CMK (cell line): Measurements from ENCODE around the gene GNAQ.
"Not testable (repeated sequence)": the region's sequence is repeated elsewhere in the genome, so short reads cannot be mapped to it uniquely, and the experiment has no call there.

Source experiments
- DNase-seq: peaks from one replicate; pipeline ENCODE4 v3.0.0-alpha.2; 2010; ENCODE audit warnings: low read depth

Gene GNAQ

GRCh38 chr9:77877976-77878375 is 153.6 kb downstream of the GNAQ start:
- no peak for DNase-seq

GRCh38 chr9:77876590-77876989 is 155.0 kb downstream of the GNAQ start:
- DNase-seq = no peak

DNA sequence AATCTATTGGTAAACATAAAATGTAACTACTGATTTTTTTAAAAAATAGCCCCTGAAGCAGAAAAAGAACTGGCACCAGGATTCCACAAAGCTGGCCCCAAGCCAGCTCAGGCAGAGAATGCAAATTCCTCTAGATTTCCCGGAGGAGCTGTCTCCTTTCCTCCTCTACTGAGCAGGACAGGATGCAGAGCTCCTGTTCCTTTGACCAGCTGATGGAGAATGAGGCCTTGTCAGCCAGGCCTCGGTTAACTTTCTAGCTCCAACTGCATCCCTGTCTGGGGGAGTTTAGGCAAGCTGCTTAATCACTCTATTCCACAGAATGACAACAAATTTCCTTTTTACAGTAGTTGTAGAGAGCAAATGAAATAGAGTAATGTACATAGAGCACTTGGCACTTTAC is 155.5 kb downstream of the GNAQ start:
- no peak for DNase-seq

GRCh38 chr9:77872863-77873262 is 158.7 kb downstream of the GNAQ start:
- DNase-seq = no peak

DNA sequence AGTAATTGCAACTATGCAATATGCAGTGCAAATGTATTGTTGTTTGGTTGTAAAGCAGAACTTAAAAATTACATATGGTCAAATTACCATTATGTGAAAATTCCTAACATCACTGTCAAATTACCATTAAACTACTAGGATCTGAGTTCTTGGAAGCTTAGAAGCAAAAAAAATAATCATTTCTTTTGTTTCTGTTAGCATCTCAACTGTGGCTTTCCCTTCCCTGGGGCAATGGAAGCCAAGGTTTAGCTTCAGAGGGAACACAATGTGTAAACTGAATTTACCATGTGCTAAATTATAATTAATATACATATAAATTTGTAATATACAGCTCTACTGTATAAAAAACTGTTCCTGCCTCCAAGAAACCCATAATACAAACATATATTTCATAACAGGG is 159.4 kb downstream of the GNAQ start:
- no peak for DNase-seq

DNA sequence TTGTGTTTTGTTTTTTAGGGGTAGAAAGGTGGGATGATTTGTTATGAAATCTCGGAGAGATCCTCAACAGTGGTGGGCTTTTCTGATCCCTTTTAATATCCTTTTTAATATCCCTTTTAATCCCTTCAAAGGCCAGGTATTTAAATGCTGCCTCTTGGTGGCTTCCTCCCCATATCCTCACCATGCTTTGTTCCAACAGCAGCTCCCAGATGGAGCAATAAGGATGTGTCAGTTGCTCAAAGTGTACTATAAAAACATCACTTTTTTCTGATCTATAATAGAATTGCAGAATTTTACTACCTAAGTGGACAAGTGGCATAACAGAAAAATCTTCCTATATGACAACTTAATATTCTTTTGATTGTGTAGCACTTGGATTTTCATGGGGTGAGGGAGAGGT is 160.1 kb downstream of the GNAQ start:
- DNase-seq = no peak

- DNase-seq = no peak
Observed at GRCh38 chr9:77866878-77867277, 164.7 kb downstream of the GNAQ start.

DNA sequence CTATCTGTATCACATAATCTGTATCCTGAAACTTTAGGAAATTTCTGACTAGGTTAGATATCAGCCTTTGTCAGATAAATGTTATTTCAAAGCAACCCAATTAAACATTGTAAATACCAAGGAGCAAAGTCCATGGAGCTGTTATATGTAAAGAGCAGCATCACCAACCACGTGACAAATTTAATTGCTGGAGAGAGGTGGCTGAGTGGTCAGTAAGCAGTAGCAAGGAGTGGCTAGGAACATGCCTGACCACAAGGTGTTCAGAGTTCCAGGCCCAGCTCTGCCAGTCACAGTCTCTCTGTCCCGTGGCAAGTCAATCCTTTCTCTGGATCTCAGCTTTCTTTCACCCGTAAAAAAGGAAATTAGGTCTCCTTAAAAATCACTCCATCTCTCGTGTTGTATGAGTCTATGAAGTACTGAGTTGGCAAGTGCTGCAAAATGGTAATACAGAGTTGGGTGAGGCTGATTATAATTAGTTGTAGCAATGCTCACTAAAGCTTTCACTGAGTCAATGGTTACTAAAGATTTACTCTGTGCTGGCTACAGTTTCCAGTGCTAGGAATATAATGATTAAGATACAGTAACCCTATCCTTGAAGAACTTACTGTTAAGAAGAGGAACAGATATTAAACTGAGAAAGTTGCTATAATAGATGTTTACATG is 166.1 kb downstream of the GNAQ start:
- DNase-seq = no peak

DNA sequence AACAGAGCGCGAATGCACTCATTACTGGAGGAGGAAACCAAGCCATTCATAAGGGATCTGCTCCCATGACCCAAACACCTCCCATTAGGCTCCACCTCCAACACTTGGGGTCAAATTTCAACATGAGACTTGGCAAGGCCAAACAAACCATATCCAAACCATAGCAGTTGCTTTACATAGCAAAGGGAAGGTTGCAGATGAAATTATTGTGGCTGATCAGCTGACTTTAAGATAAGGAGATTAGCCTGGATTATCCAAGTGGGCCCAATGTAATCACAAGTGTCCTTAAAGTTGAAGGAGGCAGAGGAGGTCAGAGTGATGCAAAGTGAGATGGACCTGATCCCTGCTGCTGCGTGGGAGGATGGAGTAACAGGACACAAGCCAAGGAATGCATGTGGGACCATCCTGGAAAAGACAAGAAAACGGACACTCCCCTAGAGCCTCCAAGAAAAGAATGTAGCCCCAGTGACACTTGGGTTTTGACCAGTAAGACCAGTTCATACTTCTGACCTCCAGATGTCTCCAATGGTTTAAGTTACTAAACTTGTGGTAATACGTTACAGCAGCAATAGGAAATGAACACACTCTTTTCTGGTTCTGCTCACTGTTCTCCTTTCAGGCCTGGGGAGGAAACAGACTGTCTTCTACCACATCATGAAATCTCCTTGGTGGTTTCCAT is 167.3 kb downstream of the GNAQ start:
- no peak for DNase-seq

- DNase-seq = not testable (repeated sequence)
Observed at GRCh38 chr9:77863638-77864037, 168.0 kb downstream of the GNAQ start.

DNA sequence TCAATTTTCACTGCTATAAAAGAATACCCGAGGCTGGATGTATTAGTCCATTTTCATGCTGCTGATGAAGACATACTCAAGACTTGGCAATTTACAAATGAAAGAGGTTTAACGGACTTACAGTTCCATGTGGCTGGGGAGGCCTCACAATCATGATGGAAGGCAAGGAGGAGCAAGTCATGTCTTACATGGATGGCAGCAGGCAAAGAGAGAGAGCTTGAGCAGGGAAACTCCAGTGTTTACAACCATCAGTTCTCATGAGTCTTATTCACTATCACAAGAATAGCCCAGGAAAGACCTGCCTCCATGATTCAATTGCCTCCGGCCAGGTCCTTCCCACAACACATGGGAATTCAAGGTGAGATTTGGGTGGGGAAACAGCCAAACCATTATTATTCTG is 170.7 kb downstream of the GNAQ start:
- not testable (repeated sequence) for DNase-seq

DNA sequence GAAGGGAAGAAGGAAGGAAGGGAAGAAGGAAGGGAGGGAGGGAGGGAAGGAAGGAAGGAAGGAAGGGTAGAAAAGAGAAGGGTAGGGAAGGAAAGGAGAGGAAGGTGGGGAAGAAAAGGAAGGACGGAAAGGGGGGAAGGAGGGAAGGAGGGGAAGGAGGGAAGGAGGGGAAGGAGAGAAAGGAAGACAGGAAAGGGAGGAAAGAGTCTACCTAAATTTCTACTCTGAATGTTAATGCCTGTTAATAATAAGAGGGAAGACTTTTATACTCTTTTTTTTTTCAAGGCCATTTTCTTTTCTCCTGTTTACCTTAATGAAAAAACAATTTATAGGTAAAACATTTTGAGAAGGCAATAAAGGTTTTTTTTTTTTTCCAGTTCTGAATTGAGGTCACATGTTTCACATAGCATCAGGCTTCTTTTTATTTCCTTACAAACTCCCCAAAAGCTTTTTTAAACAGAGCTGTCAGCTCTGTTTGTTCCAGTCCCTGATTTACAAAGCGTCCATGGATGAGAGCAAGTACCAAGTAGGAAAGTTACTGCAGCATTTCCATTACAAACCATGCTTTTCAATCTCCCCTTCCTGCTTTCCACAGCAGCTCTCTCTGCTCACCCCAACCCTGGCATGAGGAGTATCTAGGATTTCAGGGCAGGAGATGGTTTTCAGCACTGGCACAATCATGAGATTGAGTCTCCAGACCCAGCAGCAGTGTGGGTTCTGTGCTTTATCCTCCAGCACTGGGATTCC is 173.9 kb downstream of the GNAQ start:
- no peak for DNase-seq

- no peak for DNase-seq
Observed at GRCh38 chr9:77856615-77857014, 175.0 kb downstream of the GNAQ start.

GRCh38 chr9:77854916-77855311 is 176.7 kb downstream of the GNAQ start:
- DNase-seq = no peak

GRCh38 chr9:77854258-77854915 is 177.2 kb downstream of the GNAQ start:
- no peak for DNase-seq

DNA sequence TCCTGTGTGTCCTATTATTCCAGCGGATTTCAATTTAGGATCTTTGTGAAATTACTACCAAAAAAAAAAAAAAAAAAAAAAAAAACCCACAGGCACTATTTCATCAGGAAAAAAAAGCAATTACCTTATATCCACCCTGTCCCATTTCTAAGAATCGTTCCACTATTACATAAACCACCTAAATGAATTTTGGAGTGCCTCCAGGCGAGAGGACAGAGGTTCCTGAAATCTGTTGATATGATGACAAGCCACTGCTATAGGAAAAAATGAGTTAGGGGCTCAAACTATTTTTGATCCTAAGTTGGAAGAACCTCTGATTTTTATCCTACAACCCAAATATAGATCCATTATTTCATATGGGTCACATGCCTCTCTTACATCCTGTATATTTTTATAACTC is 177.9 kb downstream of the GNAQ start:
- no peak for DNase-seq

GRCh38 chr9:77851882-77852595 is 179.6 kb downstream of the GNAQ start:
- DNase-seq = no peak

DNA sequence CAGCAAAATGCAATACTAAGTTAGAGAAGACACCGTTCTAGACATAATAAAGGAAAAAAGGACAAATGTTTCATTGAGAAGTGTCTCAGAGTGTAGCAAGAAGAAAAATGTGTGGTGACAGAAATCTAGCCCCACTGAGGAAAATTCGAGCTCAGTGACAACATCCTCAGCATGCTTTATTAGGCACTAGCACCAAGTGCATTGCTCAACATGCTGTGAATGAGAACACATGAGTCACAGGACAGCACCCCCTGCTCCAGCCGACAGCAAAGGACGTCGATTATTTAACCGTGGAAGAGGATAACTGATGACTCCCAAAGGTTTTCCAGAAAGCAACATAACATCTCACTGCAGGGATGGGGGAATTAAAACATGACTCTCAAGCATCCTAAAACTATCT is 182.7 kb downstream of the GNAQ start:
- no peak for DNase-seq

- DNase-seq = no peak
Observed at GRCh38 chr9:77848404-77848803, 183.2 kb downstream of the GNAQ start.

DNA sequence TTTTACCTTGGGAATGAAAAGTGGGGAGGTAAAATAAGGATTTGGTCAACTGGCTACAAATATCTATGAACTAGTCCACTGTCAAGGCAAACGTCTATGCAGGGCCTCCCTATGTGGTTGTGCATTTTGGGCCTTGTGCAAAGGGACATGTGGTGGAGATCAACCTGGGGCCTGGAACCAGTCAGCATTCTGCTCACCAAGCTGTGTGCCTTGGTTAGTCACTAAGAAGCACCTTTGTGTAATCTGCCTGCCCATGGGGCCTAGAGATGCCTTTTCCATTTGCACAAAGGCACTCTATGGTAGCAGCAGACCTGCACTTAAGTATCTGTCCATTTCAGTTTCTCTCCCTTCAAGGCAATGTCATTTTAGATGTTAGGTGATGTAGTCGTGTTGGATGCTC is 184.0 kb downstream of the GNAQ start:
- DNase-seq = no peak

DNA sequence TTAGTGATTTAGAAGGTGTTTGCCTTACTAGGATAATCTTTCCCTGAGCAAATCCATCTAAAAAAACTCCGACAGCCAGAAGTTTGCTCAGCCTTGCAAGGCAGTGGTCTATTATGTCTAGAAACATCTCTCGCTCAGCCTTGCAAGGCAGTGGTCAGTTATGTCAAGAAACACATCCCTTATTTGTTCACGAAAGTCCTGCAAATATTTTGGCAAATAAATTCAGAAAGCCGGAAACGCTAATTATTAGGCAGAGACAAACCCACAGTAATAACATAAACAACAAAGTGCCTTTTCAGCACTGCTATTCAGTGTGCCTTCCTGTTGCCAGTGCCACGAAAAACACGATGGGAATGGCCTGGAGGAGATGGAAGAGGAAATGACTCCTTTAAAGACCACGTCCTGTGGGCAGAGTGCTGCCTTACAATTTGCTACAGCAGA is 184.5 kb downstream of the GNAQ start:
- DNase-seq = no peak

DNA sequence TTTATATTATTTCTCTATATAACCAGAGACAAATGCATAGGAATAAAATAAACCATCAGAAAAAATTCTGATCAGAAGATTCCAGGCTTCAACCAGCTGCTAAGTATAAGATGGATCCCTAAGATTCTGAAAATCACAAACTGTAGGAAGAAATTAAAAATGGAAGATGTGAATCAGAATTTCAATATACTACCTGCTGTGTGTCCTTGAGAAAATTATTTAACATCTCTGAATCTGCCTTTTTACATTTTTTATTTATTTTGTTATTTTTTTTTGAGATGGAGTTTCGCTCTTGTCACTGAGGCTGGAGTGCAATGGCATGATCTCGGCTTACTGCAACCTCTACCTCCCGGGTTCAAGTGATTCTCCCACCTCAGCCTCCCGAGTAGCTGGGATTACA is 187.2 kb downstream of the GNAQ start:
- no peak for DNase-seq
